Liver (tissue), 9 donors: ENCODE results near the gene ZDHHC11. TPM values are rescaled to one million over a fixed set of nuclear protein-coding genes. Genes with fewer than 3 reads are reported as not detected.
A peak's percentile ranks its signal among the peaks of the same experiment; 100 is the strongest.

Experiments
- DNase-seq: peaks from one replicate; pipeline ENCODE4 v3.0.0-alpha.2; 2017; ENCODE audit warnings: low spot score
- H3K27ac ChIP-seq, 2 donors: one replicate each; pipeline ENCODE4 v1.7.0; 2013; ENCODE audit warnings: inconsistent platforms in 2 of 2, low read length in 2 of 2, control low read depth in 1 of 2, low read depth in 1 of 2, mild to moderate bottlenecking in 1 of 2
- H3K27me3 ChIP-seq, 4 donors: one replicate each; pipeline versions ENCODE4 v1.6.1 to v1.7.0; 2013; ENCODE audit warnings: low read length in 3 of 4, inconsistent platforms in 1 of 4, mild to moderate bottlenecking in 1 of 4, moderate library complexity in 1 of 4; ENCODE audit not compliant: control insufficient read depth in 4 of 4, insufficient read depth in 4 of 4
- H3K36me3 ChIP-seq, 4 donors: one replicate each; pipeline versions ENCODE4 v1.6.1 to v1.7.0; 2013; ENCODE audit warnings: low read length in 3 of 4, mild to moderate bottlenecking in 3 of 4, low read depth in 1 of 4, moderate library complexity in 1 of 4; ENCODE audit not compliant: control insufficient read depth in 4 of 4, insufficient read depth in 3 of 4
- H3K4me1 ChIP-seq, 4 donors: one replicate each; pipeline versions ENCODE4 v1.6.1 to v1.7.0; 2013; ENCODE audit warnings: low read length in 3 of 4, mild to moderate bottlenecking in 3 of 4, moderate library complexity in 1 of 4; ENCODE audit not compliant: control insufficient read depth in 4 of 4, insufficient read depth in 4 of 4
- H3K4me3 ChIP-seq, 3 donors: one replicate each; pipeline versions ENCODE4 v1.6.1 to v1.7.0; 2013; ENCODE audit warnings: low read length in 3 of 3, control low read depth in 1 of 3, low read depth in 1 of 3, mild to moderate bottlenecking in 1 of 3
- H3K9ac ChIP-seq, 2 donors: one replicate each; pipeline ENCODE4 v1.7.0; 2013; ENCODE audit warnings: low read length in 2 of 2, mild to moderate bottlenecking in 2 of 2, moderate library complexity in 2 of 2, control low read depth in 1 of 2, low read depth in 1 of 2
- H3K9me3 ChIP-seq, 4 donors: one replicate each; pipeline versions ENCODE4 v1.6.1 to v1.7.0; 2013; ENCODE audit warnings: low read length in 3 of 4; ENCODE audit not compliant: control insufficient read depth in 4 of 4
- ATF3 ChIP-seq: IDR thresholded peaks from 2 replicates; pipeline ENCODE4 v1.6.1; 2016; ENCODE audit warnings: antibody characterized with exemption
- FOXA1 ChIP-seq: IDR thresholded peaks from 2 replicates; pipeline ENCODE4 v1.6.1; 2016; ENCODE audit warnings: antibody characterized with exemption
- GABPA ChIP-seq, 2 donors: IDR thresholded peaks in 1 of 2; conservative IDR thresholded peaks in 1 of 2; 2 replicates each; pipeline ENCODE4 v1.6.1; 2016; ENCODE audit warnings: antibody characterized with exemption in 2 of 2, mild to moderate bottlenecking in 1 of 2, moderate library complexity in 1 of 2
- JUND ChIP-seq, 2 donors: IDR thresholded peaks; 2 replicates each; pipeline ENCODE4 v1.6.1; 2016; ENCODE audit warnings: antibody characterized with exemption in 2 of 2
- MAX ChIP-seq: IDR thresholded peaks from 2 replicates; pipeline ENCODE4 v1.6.1; 2016; ENCODE audit warnings: antibody characterized with exemption
- RXRA ChIP-seq, 2 donors: IDR thresholded peaks; 2 replicates each; pipeline ENCODE4 v1.6.1; 2017 to 2018; ENCODE audit warnings: antibody characterized with exemption in 2 of 2, mild to moderate bottlenecking in 1 of 2
- TAF1 ChIP-seq: conservative IDR thresholded peaks from 2 replicates; pipeline ENCODE4 v1.6.1; 2016; ENCODE audit warnings: antibody characterized with exemption, mild to moderate bottlenecking
- WGBS: extraction: QIAGEN DNeasy Blood & Tissue Kit; methylation state at CpG from one replicate; pipeline ENCODE4 v1.1.7; 2013; 5-methylcytosine and 5-hydroxymethylcytosine counted together
- polyA plus RNA-seq, 2 donors: library from polyadenylated mRNA; stranded (reverse) in 1 of 2; unstranded in 1 of 2; fragments of 200-250 nt in 1 of 2; fragments of >200 nt in 1 of 2; fragmentation: Nextera tagmentation in 1 of 2; extraction: Ambion mirVana in 1 of 2; gene quantifications; one replicate each; pipeline versions ENCODE4 v1.2.1 to v1.2.3, GENCODE V29; 2013 to 2015
- total RNA-seq, 2 donors: library from RNA; depleted of rRNA; stranded (reverse); fragments of >200 nt; gene quantifications; one replicate each; pipeline ENCODE4 v1.2.3, GENCODE V29; 2014
- TF ChIP-seq, protein P1 (sequence below): IDR thresholded peaks from 2 replicates; pipeline ENCODE4 v1.6.1; 2016; ENCODE audit warnings: antibody characterized with exemption, mild to moderate bottlenecking
- TF ChIP-seq, protein P2 (sequence below): IDR thresholded peaks from 2 replicates; pipeline ENCODE4 v1.6.1; 2016; ENCODE audit warnings: antibody characterized with exemption
- donor health status: healthy.
- donor health status: healthy.
- donor health status: healthy.
- donor health status: healthy.
- donor health status: healthy.

Gene ZDHHC11
- total and polyA plus RNA-seq, 4 donors = 0.93 to 3.2 (median 1.3) TPM

- Histone ChIP-seq H3K36me3 (peaks cover 12 to 86% (median 48%) of the 10 kb centered on the region in 4 donors), H3K9ac (no peak overlapping the region), H3K27me3 (no peaks in the 10 kb centered on the region), H3K9me3 (no peaks in the 10 kb centered on the region), H3K27ac (no peak overlapping the region), H3K4me1 (peaks cover 0 to 2% (median 0%) of the 10 kb centered on the region in 4 donors), H3K4me3 (no peak overlapping the region)
- WGBS = 93% methylated on average over 6 of the region's 6 CpGs
- TF ChIP-seq FOXA1 (no peak), ATF3 (no peak)
- TF ChIP-seq, protein P1, sequence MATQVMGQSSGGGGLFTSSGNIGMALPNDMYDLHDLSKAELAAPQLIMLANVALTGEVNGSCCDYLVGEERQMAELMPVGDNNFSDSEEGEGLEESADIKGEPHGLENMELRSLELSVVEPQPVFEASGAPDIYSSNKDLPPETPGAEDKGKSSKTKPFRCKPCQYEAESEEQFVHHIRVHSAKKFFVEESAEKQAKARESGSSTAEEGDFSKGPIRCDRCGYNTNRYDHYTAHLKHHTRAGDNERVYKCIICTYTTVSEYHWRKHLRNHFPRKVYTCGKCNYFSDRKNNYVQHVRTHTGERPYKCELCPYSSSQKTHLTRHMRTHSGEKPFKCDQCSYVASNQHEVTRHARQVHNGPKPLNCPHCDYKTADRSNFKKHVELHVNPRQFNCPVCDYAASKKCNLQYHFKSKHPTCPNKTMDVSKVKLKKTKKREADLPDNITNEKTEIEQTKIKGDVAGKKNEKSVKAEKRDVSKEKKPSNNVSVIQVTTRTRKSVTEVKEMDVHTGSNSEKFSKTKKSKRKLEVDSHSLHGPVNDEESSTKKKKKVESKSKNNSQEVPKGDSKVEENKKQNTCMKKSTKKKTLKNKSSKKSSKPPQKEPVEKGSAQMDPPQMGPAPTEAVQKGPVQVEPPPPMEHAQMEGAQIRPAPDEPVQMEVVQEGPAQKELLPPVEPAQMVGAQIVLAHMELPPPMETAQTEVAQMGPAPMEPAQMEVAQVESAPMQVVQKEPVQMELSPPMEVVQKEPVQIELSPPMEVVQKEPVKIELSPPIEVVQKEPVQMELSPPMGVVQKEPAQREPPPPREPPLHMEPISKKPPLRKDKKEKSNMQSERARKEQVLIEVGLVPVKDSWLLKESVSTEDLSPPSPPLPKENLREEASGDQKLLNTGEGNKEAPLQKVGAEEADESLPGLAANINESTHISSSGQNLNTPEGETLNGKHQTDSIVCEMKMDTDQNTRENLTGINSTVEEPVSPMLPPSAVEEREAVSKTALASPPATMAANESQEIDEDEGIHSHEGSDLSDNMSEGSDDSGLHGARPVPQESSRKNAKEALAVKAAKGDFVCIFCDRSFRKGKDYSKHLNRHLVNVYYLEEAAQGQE = no peak
- DNase-seq = no peak
Measured at GRCh38 chr5:867300-867870, 16.6 kb upstream of the ZDHHC11 start.

DNA sequence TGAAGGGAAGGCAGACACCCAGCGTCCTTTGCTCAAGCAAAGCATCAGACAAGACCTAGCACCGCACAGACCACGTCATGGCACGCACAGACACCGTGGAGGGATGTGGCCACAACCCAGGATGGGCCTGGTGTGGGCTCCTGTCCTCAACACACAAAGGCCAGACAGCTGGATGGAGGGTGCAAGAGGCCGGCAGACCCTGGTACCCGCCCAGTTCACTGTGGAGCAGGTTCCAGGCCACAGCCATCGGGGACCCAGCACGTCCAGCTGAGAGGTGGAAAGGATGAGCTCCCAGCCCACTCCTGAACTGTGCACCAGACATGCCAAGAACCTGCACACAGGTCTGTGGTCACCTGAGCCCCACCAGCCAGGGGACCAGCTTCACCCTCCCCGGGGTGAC is 15.0 kb upstream of the ZDHHC11 start:
- Histone ChIP-seq H3K27me3 (no peaks in the 10 kb centered on the region), H3K4me3 (no peak overlapping the region), H3K36me3 (peaks cover 8 to 70% (median 42%) of the 10 kb centered on the region in 4 donors), H3K4me1 (peaks cover 0 to 2% (median 0%) of the 10 kb centered on the region in 4 donors), H3K9ac (no peak overlapping the region), H3K9me3 (no peaks in the 10 kb centered on the region), H3K27ac (no peak overlapping the region)
- 97% methylated on average over 10 of the region's 10 CpGs for WGBS
- DNase-seq = no peak
- TF ChIP-seq JUND (IDR thresholded peaks at IDR 0.05) (no peak), GABPA (IDR thresholded peaks at IDR 0.05 in 1 of 2, conservative IDR thresholded peaks at IDR 0.05 in 1 of 2) (no peak)
- TF ChIP-seq, protein P2, sequence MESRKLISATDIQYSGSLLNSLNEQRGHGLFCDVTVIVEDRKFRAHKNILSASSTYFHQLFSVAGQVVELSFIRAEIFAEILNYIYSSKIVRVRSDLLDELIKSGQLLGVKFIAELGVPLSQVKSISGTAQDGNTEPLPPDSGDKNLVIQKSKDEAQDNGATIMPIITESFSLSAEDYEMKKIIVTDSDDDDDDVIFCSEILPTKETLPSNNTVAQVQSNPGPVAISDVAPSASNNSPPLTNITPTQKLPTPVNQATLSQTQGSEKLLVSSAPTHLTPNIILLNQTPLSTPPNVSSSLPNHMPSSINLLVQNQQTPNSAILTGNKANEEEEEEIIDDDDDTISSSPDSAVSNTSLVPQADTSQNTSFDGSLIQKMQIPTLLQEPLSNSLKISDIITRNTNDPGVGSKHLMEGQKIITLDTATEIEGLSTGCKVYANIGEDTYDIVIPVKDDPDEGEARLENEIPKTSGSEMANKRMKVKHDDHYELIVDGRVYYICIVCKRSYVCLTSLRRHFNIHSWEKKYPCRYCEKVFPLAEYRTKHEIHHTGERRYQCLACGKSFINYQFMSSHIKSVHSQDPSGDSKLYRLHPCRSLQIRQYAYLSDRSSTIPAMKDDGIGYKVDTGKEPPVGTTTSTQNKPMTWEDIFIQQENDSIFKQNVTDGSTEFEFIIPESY = no peak

DNA sequence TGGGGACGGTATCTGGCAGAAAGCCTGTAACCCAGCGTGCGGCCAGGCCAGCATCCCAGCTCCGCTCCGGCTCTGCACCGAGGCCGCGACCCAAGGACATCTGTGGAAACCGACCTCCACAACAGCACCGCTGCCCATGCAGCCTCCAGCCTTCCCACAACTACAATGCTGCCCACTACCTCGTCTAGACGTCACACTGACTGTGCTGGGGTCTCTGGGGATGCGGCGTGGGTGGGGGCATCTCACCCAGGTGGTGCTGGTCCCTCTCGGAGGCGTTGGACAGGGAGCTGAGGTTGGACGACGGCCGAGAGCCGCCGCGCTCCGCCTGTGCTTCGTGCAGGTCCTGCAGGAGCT is 14.4 kb upstream of the ZDHHC11 start:
- Histone ChIP-seq H3K4me1 (peaks cover 0 to 2% (median 0%) of the 10 kb centered on the region in 4 donors), H3K36me3 (peaks cover 8 to 63% (median 36%) of the 10 kb centered on the region in 4 donors), H3K27me3 (no peaks in the 10 kb centered on the region), H3K9me3 (no peaks in the 10 kb centered on the region), H3K27ac (no peak overlapping the region), H3K9ac (no peak overlapping the region), H3K4me3 (no peak overlapping the region)
- DNase-seq = no peak
- 90% methylated on average over 24 of the region's 24 CpGs for WGBS
- no peak for TF ChIP-seq FOXA1
- TF ChIP-seq, protein P1 = no peak
- no peak for TF ChIP-seq MAX
- no peak for TF ChIP-seq JUND (IDR thresholded peaks at IDR 0.05)
- peak in 1 of 2 donors; percentile 2 for TF ChIP-seq RXRA (IDR thresholded peaks at IDR 0.05)
- TF ChIP-seq TAF1 = no peak
